Stomach (tissue), 4 donors: ENCODE data around the gene ULK4.

ENCODE experiments used
- POLR2A ChIP-seq, 4 donors: fragments of 450-650 bp; IDR thresholded peaks; one replicate each; pipeline ENCODE4 v1.6.1; 2016; ENCODE audit warnings: antibody characterized with exemption in 4 of 4, control low read depth in 2 of 4, mild to moderate bottlenecking in 1 of 4, moderate library complexity in 1 of 4
- POLR2AphosphoS5 ChIP-seq, 3 donors: sonication (generic); formaldehyde crosslinking; IDR thresholded peaks; one replicate each; pipeline ENCODE4 v1.6.1; 2016; ENCODE audit warnings: antibody characterized with exemption in 3 of 3
- TF ChIP-seq, protein P1 (sequence below), 7 experiments: fragments of 450-650 bp in 4 of 7; fragments of 200-600 bp in 3 of 7; sonication (generic) in 3 of 7; IDR thresholded peaks; one replicate each; pipeline ENCODE4 v1.5.1; 2016 to 2019; ENCODE audit warnings: antibody characterized with exemption in 7 of 7, control low read depth in 2 of 7, mild to moderate bottlenecking in 1 of 7

DNA sequence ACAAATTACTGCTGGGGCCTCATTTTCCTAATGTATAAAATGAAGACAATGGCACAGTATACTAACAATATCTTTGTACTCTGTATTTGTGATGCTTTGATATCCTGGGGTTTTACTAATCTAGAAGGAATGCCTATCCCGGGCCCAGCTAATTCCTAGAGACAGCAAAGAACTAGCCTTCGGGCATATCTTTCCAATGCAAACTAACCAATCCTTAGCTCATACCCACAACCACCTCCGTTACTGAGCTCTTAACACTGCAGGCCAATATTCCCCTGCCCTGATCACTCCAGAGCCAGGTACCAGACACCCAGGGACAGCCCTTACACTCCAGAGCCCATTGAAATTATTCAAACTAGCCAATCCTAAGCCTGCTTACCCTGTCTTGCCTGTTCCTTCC, 309.0 kb downstream of the ULK4 start:
- TF ChIP-seq, protein P1, sequence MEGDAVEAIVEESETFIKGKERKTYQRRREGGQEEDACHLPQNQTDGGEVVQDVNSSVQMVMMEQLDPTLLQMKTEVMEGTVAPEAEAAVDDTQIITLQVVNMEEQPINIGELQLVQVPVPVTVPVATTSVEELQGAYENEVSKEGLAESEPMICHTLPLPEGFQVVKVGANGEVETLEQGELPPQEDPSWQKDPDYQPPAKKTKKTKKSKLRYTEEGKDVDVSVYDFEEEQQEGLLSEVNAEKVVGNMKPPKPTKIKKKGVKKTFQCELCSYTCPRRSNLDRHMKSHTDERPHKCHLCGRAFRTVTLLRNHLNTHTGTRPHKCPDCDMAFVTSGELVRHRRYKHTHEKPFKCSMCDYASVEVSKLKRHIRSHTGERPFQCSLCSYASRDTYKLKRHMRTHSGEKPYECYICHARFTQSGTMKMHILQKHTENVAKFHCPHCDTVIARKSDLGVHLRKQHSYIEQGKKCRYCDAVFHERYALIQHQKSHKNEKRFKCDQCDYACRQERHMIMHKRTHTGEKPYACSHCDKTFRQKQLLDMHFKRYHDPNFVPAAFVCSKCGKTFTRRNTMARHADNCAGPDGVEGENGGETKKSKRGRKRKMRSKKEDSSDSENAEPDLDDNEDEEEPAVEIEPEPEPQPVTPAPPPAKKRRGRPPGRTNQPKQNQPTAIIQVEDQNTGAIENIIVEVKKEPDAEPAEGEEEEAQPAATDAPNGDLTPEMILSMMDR (IDR thresholded peaks at IDR 0.05) = no peak
- TF ChIP-seq POLR2AphosphoS5 (IDR thresholded peaks at IDR 0.05) = no peak
- TF ChIP-seq POLR2A (IDR thresholded peaks at IDR 0.05) = no peak
